Measurements from ENCODE around the gene SRGAP1.

SRGAP1 gene

DNA sequence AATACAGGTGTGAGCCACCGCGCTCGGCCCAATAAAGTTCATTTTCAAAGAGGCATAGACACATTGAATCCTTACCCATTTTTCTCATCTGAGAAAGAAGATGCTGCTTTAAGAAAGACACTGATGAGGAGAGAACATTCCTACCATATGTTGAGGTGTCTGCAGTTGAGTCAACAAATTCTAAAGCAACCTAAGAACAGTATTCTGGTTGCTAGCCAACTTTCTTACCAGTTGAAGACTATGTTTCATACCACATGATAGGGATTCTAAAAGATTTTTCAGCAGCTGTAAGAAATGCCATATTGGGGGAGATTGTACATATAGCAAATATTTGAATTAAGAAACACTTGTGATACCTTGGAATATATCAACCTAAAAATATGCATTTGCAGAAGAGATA lies 160.1 kb downstream of the SRGAP1 start:
- in situ Hi-C loops (cut with MboI; ENCODE audit: low pct_unique_long_range_greater_than_20kb, low sequenced_read_pairs, unreplicated experiment): no loop called here
- no peak for DNase-seq (ENCODE audit: low spot score)
- TF ChIP-seq, protein P1, sequence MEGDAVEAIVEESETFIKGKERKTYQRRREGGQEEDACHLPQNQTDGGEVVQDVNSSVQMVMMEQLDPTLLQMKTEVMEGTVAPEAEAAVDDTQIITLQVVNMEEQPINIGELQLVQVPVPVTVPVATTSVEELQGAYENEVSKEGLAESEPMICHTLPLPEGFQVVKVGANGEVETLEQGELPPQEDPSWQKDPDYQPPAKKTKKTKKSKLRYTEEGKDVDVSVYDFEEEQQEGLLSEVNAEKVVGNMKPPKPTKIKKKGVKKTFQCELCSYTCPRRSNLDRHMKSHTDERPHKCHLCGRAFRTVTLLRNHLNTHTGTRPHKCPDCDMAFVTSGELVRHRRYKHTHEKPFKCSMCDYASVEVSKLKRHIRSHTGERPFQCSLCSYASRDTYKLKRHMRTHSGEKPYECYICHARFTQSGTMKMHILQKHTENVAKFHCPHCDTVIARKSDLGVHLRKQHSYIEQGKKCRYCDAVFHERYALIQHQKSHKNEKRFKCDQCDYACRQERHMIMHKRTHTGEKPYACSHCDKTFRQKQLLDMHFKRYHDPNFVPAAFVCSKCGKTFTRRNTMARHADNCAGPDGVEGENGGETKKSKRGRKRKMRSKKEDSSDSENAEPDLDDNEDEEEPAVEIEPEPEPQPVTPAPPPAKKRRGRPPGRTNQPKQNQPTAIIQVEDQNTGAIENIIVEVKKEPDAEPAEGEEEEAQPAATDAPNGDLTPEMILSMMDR (IDR thresholded peaks at IDR 0.05; ENCODE audit: extremely low read depth, insufficient read depth, missing control alignments): no peak

DNA sequence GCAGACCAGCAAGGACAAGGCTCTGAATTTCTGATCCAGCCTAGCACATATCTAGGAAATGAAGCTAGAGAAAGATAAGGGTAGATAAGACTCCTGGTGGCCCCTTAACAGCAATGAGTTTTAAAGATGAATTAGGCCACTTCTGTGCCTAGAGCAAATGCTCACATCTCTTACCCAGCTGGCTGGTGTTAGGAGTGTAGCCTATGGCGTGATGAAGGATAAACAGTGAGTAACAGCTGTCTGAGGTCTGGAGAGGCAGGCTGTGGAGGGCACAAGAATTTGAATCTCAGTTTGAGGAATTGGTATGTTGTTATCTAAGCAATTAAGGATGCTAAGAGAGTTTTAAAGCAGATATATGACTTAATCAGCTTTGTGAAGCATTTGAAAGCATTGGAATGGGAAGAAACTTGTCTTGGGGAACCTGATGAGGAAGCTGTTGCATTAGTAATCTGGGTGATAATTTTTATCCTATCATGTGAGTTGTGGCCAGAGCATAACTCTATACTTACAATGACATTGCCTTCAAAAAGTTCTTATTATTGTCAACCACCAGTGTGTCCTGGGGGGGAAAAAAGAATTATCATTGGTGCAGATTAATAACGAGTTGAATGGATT lies 161.8 kb downstream of the SRGAP1 start:
- in situ Hi-C loops (cut with MboI; ENCODE audit: low pct_unique_long_range_greater_than_20kb, low sequenced_read_pairs, unreplicated experiment): no loop called here
- DNase-seq (ENCODE audit: low spot score): no peak
- TF ChIP-seq, protein P1 (IDR thresholded peaks at IDR 0.05; ENCODE audit: extremely low read depth, insufficient read depth, missing control alignments): no peak

DNA sequence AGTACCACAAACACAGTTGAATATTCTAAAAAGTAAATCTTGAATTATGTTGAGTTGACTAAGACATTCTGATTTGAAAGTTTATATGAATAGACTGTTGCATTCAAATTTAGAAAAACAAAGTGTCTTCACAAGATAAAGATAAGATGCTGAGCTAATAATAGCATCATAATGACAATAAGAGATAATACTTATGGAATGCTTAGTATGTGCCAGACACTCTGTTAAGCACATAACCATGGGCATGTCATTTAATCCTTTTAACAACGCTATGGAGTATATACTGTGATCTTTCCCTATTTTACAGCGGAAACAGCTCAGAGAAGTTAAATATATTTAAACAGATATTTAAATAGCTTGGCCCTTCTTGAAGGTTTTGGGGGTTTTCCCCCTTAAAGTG lies 163.4 kb downstream of the SRGAP1 start:
- in situ Hi-C loops (cut with MboI; ENCODE audit: low pct_unique_long_range_greater_than_20kb, low sequenced_read_pairs, unreplicated experiment): no loop called here
- TF ChIP-seq, protein P1 (IDR thresholded peaks at IDR 0.05; ENCODE audit: extremely low read depth, insufficient read depth, missing control alignments): no peak
- no peak for DNase-seq (ENCODE audit: low spot score)

DNA sequence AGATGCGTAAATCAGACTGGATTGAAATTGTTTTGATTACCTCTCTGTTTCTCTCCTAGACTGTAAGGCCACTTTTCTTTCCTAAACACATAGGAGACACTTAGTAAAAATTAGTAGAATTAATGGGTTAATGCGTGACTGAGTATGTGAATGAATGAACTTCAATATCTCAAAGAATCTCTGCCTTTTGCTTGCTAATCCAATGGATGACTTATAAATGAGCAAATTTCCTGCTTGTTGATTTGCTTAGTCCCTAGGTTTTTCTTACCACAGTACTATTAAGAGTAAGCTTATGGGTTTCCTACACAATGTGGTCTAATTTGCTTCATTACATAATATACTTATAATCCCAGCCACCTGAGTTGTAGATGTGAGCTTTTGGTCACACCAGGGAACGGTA lies 164.1 kb downstream of the SRGAP1 start:
- no peak for DNase-seq (ENCODE audit: low spot score)
- TF ChIP-seq, protein P1 (IDR thresholded peaks at IDR 0.05; ENCODE audit: extremely low read depth, insufficient read depth, missing control alignments): no peak
- in situ Hi-C loops (cut with MboI; ENCODE audit: low pct_unique_long_range_greater_than_20kb, low sequenced_read_pairs, unreplicated experiment): no loop called here

DNA sequence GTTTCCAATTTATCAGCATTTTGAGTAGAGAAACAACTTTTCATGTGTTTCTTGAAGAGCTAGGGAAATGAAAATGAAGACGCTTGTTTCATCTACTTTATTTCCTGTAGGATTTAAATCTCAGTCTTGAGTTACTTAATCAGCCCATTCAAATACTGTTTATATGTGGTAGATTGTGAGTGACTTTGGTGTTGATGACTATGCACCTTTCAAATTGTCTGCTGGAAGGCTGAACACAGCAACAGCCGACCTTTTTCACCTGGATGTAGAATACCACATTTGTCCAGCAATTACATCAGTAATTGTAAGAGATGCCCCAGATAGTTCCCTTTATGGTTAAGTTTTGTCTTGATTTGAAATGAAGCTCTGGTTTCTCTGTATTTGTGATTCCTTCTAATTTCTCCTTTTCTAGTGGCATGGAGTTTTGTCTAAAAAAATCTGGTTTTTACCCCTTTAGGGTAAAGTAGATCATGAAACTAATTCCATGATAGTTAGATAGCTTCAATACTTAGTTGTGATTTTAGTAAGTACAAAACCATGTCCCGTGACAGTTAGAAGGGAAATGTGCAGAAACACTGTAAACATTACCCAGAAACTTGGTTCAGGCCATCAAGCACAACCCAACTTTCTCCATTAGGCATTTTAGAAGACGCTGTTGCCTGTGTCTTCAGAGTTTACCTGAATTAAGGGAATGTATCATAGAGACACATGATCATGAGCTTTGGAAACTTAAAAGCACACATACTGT lies 165.0 kb downstream of the SRGAP1 start:
- DNase-seq (ENCODE audit: low spot score): no peak
- in situ Hi-C loops (cut with MboI; ENCODE audit: low pct_unique_long_range_greater_than_20kb, low sequenced_read_pairs, unreplicated experiment): no loop called here

DNA sequence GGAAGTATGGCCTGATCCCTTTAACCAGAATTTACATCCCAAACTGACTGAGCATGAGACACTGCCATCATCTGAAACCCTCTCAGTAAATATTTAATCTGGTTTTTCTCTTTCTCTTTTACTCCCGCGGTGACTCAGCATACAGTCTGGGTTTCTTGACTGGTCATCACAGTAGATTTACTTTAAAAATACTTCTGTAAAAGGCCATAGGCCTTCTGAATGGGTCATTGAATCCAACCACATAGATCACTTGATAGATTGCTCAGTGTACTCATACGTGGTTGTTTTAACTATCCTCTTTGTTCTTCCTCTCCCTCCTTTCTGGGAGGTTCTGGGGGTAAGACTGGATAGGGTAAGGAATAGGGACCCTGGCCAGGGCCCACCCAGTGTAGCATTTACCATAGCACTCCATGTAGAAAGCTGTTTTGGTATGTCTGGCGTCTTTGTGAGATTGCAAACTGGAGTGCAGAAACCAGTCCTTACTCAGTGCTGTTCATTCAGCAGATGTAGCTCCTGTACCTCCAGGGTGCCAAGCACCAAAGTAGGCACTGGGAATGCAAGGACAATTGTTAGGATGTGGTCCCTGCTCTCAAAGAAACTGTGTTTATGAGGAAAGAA lies 165.7 kb downstream of the SRGAP1 start:
- TF ChIP-seq, protein P1 (IDR thresholded peaks at IDR 0.05; ENCODE audit: extremely low read depth, insufficient read depth, missing control alignments): no peak
- DNase-seq (ENCODE audit: low spot score): no peak
- in situ Hi-C loops (cut with MboI; ENCODE audit: low pct_unique_long_range_greater_than_20kb, low sequenced_read_pairs, unreplicated experiment): no loop called here

More for the DNA sequence above, 165.0 kb downstream of the SRGAP1 start:
- TF ChIP-seq, protein P1 (IDR thresholded peaks at IDR 0.05; ENCODE audit: extremely low read depth, insufficient read depth, missing control alignments): no peak

All from GM13977 (cell line).